HG03460 (cell line): ENCODE data around the gene EIF3D.
"Not testable (repeated sequence)": the region's sequence is repeated elsewhere in the genome, so short reads cannot be mapped to it uniquely, and the experiment has no call there.

Source experiments
- ATAC-seq: cut with Tn5 transposase; IDR thresholded peaks from one replicate; pipeline ENCODE4 v1.9.1; 2021; ENCODE audit not compliant: unreplicated experiment

Gene EIF3D

GRCh38 chr22:36550701-36551495, 21.9 kb upstream of the EIF3D start:
- no peak for ATAC-seq

GRCh38 chr22:36549033-36549432, 20.1 kb upstream of the EIF3D start:
- no peak for ATAC-seq

GRCh38 chr22:36548606-36549005, 19.6 kb upstream of the EIF3D start:
- no peak for ATAC-seq

GRCh38 chr22:36546932-36547331, 18.0 kb upstream of the EIF3D start:
- ATAC-seq = no peak

GRCh38 chr22:36546092-36546804, 17.3 kb upstream of the EIF3D start:
- no peak for ATAC-seq

GRCh38 chr22:36544107-36544620, 15.2 kb upstream of the EIF3D start:
- no peak for ATAC-seq

- ATAC-seq = no peak
Observed at GRCh38 chr22:36541831-36542411, 13.0 kb upstream of the EIF3D start.

- no peak for ATAC-seq
Observed at GRCh38 chr22:36540867-36541642, 12.1 kb upstream of the EIF3D start.

- ATAC-seq = no peak
Observed at GRCh38 chr22:36538529-36538928, 9.6 kb upstream of the EIF3D start.

GRCh38 chr22:36536717-36537116, 7.8 kb upstream of the EIF3D start:
- ATAC-seq = no peak

GRCh38 chr22:36533320-36533719, 4.4 kb upstream of the EIF3D start:
- not testable (repeated sequence) for ATAC-seq

GRCh38 chr22:36532466-36532865, 3.5 kb upstream of the EIF3D start:
- no peak for ATAC-seq

GRCh38 chr22:36528341-36528740, 625 bp downstream of the EIF3D start:
- no peak for ATAC-seq

GRCh38 chr22:36522662-36523061, 6.3 kb downstream of the EIF3D start:
- ATAC-seq = no peak

- no peak for ATAC-seq
Observed at GRCh38 chr22:36520423-36520822, 8.5 kb downstream of the EIF3D start.

GRCh38 chr22:36519906-36520305, 9.1 kb downstream of the EIF3D start:
- ATAC-seq = not testable (repeated sequence)

GRCh38 chr22:36514766-36515165, 14.2 kb downstream of the EIF3D start:
- no peak for ATAC-seq

- ATAC-seq = no peak
Observed at GRCh38 chr22:36512991-36513390, 16.0 kb downstream of the EIF3D start.

GRCh38 chr22:36512333-36512732, 16.6 kb downstream of the EIF3D start:
- ATAC-seq = no peak

- ATAC-seq = no peak
Observed at GRCh38 chr22:36510966-36511881, 17.7 kb downstream of the EIF3D start.
